ENCODE measurements around the gene PIGU.

- TF ChIP-seq POLR2AphosphoS5 (IDR thresholded peaks at IDR 0.05; ENCODE audit: low read depth, low read length) = no peak
- no peak for TF ChIP-seq EP300 (IDR thresholded peaks at IDR 0.05; ENCODE audit: borderline replicate concordance in 1 of 2, low read depth in 1 of 2, low read length in 1 of 2)
- TF ChIP-seq GABPA (IDR thresholded peaks at IDR 0.05; ENCODE audit: low read depth) = no peak
- TF ChIP-seq MAX (IDR thresholded peaks at IDR 0.05; ENCODE audit: low read depth) = no peak
- no peak for TF ChIP-seq EZH2phosphoT487 (IDR thresholded peaks at IDR 0.05; ENCODE audit: borderline replicate concordance, low read depth)
- no peak for TF ChIP-seq CTCF (IDR thresholded peaks at IDR 0.05)
- TF ChIP-seq JUND (IDR thresholded peaks at IDR 0.05) = no peak
- TF ChIP-seq USF1 (IDR thresholded peaks at IDR 0.05; ENCODE audit: borderline replicate concordance, low read depth) = no peak
- TF ChIP-seq RXRA (IDR thresholded peaks at IDR 0.05; ENCODE audit: borderline replicate concordance, low read depth) = no peak
- no peak for TF ChIP-seq MXI1 (IDR thresholded peaks at IDR 0.05; ENCODE audit: low read depth, low read length)
- no peak for TF ChIP-seq CHD2 (IDR thresholded peaks at IDR 0.05; ENCODE audit: low read length, partially characterized antibody)
Observed at GRCh38 chr20:34577061-34577460, 99.8 kb downstream of the PIGU start.
